Measurements from ENCODE around the gene UNC13C. TPM values are rescaled to one million over a fixed set of nuclear protein-coding genes. Genes with fewer than 3 reads are reported as not detected.
A peak's percentile ranks its signal among the peaks of the same experiment; 100 is the strongest.
"Not testable (repeated sequence)": the region's sequence is repeated elsewhere in the genome, so short reads cannot be mapped to it uniquely, and the experiment has no call there.

Gene UNC13C
- not detected in 2 replicates for total RNA-seq (2014; rRNA removed; shearing (Covaris generic))

DNA sequence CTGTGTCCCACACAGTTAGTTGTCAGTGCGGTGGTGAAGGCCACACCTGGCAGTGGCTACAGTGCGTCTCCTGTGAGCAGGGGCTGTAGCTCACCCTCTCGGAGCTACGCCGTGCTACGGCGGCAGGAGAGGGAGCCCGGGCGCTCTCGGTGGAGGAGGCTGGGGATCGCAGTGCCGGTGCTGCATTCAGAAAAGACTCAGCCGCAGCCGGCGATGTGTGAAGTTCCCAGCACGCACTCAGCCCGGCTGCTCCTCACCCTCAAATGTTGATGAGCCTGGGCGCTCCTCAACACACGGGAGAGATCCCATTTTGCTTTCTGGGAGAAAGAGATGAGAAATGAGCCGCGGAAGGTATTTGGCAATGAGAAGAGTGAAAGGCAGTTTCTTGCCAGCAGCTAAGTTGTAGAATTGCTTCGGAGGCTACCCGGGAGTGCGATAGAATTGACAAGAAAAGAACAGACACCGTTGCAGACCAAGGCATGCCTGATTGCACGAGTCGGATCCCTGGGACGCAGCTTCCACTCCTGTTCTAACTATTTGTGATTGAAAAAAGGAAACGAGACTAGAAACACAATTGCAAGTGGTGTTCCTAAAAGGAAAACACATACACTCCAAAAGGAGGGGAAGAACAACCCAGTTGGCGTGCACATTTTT lies at the start of gene UNC13C:
TSS of gene UNC13C (plus strand) at position 189 of the 654 bp plus-strand sequence. CDS start 34,463 bp downstream, outside the sequence.
- no peak for DNase-seq
- no peaks in the 10 kb centered on the region for H3K36me3 ChIP-seq
- H3K27me3 ChIP-seq: peaks cover 12% of the 10 kb centered on the region; the same call in 1 of the 2 replicates
- H3K4me3 ChIP-seq: no peak within 1 kb of the TSS
- no peak within 1 kb of the TSS for H3K27ac ChIP-seq
- no peaks in the 10 kb centered on the region for H3K4me1 ChIP-seq
- H3K9me3 ChIP-seq (replicated peaks): no peaks in the 10 kb centered on the region

DNA sequence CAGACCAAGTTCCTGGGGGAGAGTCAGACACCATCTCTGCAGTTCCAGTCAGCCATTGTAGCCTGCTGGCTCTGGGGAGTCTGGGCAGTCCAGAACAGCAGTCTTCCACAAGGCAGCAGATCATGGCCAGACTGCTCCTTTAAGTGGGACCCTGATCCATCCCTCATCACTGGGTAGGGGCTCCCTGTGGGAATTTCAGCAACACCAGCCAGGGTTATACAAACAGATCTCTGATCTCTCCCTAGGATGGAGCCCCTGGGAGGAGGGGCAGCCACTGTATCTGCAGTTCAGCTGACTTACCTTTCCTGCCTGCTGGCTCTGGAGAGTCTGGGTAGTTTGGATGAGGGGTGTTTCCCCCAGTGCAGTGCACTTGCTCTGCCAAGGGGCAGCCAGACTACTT lies 42.1 kb upstream of the UNC13C start:
- Histone ChIP-seq H3K9me3 (replicated peaks) (no peaks in the 10 kb centered on the region), H3K27me3 (no peaks in the 10 kb centered on the region), H3K4me3 (no peak overlapping the region), H3K36me3 (no peaks in the 10 kb centered on the region), H3K4me1 (no peaks in the 10 kb centered on the region), H3K27ac (no peak overlapping the region)
- no peak for DNase-seq

GRCh38 chr15:53937632-53938031 lies 40.6 kb upstream of the UNC13C start:
- not testable (repeated sequence) for DNase-seq

GRCh38 chr15:53950572-53950971 lies 27.7 kb upstream of the UNC13C start:
- no peaks in the 10 kb centered on the region for H3K36me3 ChIP-seq
- no peak for DNase-seq
- no peaks in the 10 kb centered on the region for H3K4me1 ChIP-seq
- H3K27ac ChIP-seq: no peak overlapping the region
- H3K9me3 ChIP-seq (replicated peaks): no peaks in the 10 kb centered on the region
- H3K27me3 ChIP-seq: no peaks in the 10 kb centered on the region
- H3K4me3 ChIP-seq: no peak overlapping the region

More at GRCh38 chr15:53937632-53938031, 40.6 kb upstream of the UNC13C start:
- H3K27ac ChIP-seq; H3K4me1 ChIP-seq; H3K27me3 ChIP-seq; H3K4me3 ChIP-seq; H3K9me3 ChIP-seq (replicated peaks); H3K36me3 ChIP-seq: not testable (repeated sequence)

DNA sequence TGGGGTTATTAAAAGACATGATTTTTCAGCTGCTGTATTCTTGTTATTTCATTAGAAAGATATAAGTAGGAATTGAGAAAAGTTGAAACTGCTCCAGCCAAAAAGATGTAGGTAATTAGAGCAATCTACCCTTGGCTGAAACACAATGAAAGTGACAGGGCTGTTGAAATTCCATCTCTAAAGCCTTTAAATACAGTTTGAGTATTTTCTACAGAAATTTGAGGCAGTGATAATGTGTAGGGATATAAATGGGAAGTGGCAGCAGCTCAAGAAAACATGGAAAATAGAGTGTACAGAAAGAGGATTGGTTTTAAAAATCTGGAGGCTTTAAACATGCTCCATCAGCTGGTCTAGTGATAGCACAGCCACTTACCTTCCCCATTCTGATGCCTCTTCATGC lies 22.8 kb upstream of the UNC13C start:
- Histone ChIP-seq H3K9me3 (replicated peaks) (no peaks in the 10 kb centered on the region), H3K4me3 (no peak overlapping the region), H3K4me1 (no peaks in the 10 kb centered on the region), H3K27me3 (no peaks in the 10 kb centered on the region), H3K27ac (no peak overlapping the region), H3K36me3 (no peaks in the 10 kb centered on the region)
- DNase-seq: no peak

GRCh38 chr15:53962646-53963561 lies 15.3 kb upstream of the UNC13C start:
- no peaks in the 10 kb centered on the region for H3K27me3 ChIP-seq
- no peak overlapping the region for H3K4me3 ChIP-seq
- no peaks in the 10 kb centered on the region for H3K36me3 ChIP-seq
- peak; percentile 22 to 50 for DNase-seq
- no peaks in the 10 kb centered on the region for H3K9me3 ChIP-seq (replicated peaks)
- no peak overlapping the region for H3K27ac ChIP-seq
- H3K4me1 ChIP-seq: no peaks in the 10 kb centered on the region

GRCh38 chr15:53963801-53964200 lies 14.4 kb upstream of the UNC13C start:
- Histone ChIP-seq H3K4me1 (no peaks in the 10 kb centered on the region), H3K4me3 (no peak overlapping the region), H3K36me3 (no peaks in the 10 kb centered on the region), H3K27me3 (no peaks in the 10 kb centered on the region), H3K9me3 (replicated peaks) (no peaks in the 10 kb centered on the region), H3K27ac (no peak overlapping the region)
- no peak for DNase-seq

- Histone ChIP-seq H3K27me3 (peaks cover 9% of the 10 kb centered on the region; the same call in 1 of the 2 replicates), H3K4me1 (no peaks in the 10 kb centered on the region), H3K9me3 (replicated peaks) (no peaks in the 10 kb centered on the region), H3K36me3 (no peaks in the 10 kb centered on the region), H3K27ac (no peak overlapping the region), H3K4me3 (no peak overlapping the region)
- DNase-seq: no peak
These were observed 4.1 kb upstream of the UNC13C start for GRCh38 chr15:53974121-53974520.

- Histone ChIP-seq H3K4me3 (no peak overlapping the region), H3K9me3 (replicated peaks) (no peaks in the 10 kb centered on the region), H3K4me1 (no peaks in the 10 kb centered on the region), H3K27ac (no peak overlapping the region), H3K36me3 (no peaks in the 10 kb centered on the region), H3K27me3 (peaks cover 9% of the 10 kb centered on the region; the same call in 1 of the 2 replicates)
- no peak for DNase-seq
These were observed 3.4 kb upstream of the UNC13C start for GRCh38 chr15:53974813-53975212.

DNA sequence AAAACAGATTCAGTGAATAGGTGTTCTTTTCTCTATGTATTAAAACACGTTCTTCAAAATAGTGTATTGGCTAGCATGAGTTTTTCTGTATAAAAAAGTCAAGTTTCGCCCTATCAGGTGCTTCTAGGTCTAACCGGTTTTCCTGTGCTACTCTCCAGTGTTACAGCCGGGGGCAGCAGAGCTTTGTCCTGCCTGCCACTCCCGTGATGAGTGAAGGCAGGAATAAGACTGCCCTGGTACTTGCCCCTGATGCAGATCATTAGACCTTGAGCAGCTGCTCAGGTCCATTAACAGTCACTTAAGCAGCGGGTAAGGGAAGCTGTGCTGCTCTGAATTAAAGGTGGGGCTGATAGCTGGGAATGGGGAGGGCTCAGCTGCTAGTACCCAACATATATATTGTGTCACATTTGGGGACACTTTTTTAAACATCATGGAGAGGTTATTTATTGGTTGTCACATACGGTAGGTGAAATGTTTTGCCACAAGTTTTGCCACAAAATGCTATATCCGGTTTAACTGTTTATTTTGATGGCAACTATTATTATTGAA lies 1.3 kb upstream of the UNC13C start:
- Histone ChIP-seq H3K36me3 (no peaks in the 10 kb centered on the region), H3K27me3 (peaks cover 12% of the 10 kb centered on the region; the same call in 1 of the 2 replicates), H3K4me3 (no peak overlapping the region), H3K27ac (no peak overlapping the region), H3K4me1 (no peaks in the 10 kb centered on the region), H3K9me3 (replicated peaks) (no peaks in the 10 kb centered on the region)
- DNase-seq: peak; percentile 19 to 46

- DNase-seq: no peak
- H3K4me1 ChIP-seq: no peaks in the 10 kb centered on the region
- H3K4me3 ChIP-seq: no peak overlapping the region
- H3K27ac ChIP-seq: no peak overlapping the region
- H3K27me3 ChIP-seq: peaks cover 12% of the 10 kb centered on the region; the same call in 1 of the 2 replicates
- no peaks in the 10 kb centered on the region for H3K9me3 ChIP-seq (replicated peaks)
- H3K36me3 ChIP-seq: no peaks in the 10 kb centered on the region
These were observed 979 bp downstream of the UNC13C start for GRCh38 chr15:53979051-53979788.

DNA sequence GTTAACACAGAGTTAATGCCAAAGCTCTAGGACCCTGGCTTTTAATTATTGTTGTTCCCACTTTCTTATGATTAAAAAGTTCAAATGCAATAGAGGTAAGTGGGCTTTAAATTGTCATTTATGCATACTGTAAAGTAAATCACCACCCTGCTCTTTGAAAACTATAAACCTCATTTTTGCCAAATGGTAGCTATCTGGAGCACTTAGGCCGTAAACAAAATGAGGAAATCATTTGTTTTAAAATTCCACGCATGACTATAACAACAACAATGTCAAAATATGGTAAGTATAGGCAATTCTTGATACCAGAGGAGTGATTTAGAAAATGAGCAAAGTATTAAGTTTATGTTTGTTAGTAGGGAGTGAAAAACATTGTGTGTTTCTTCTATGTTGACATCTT lies 1.8 kb downstream of the UNC13C start:
- no peaks in the 10 kb centered on the region for H3K36me3 ChIP-seq
- no peak overlapping the region for H3K27ac ChIP-seq
- no peak overlapping the region for H3K4me3 ChIP-seq
- H3K4me1 ChIP-seq: no peaks in the 10 kb centered on the region
- H3K27me3 ChIP-seq: peaks cover 12% of the 10 kb centered on the region; the same call in 1 of the 2 replicates
- no peaks in the 10 kb centered on the region for H3K9me3 ChIP-seq (replicated peaks)
- DNase-seq: no peak

- Histone ChIP-seq H3K36me3 (no peaks in the 10 kb centered on the region), H3K27me3 (peaks cover 11% of the 10 kb centered on the region; the same call in 1 of the 2 replicates)
These were observed 3.9 kb downstream of the UNC13C start for GRCh38 chr15:53982071-53982680.

DNA sequence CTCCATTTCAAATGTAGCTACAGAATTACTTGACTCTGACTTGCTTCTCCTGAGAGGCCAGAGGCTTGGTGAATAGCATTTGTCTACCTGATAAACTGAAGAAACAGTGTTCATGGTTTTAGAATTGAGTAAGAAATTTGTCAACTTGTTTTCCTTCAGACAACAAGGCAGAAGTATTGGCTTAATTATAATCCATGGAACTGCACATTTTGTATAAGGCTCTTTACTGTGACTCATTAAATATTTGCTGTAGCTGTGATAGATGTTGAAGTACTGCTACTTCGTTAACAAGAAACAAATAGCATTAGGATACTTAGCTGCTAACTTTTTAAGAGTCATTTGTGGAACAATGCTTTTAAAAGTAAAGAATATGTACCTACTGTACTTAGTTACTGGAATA lies 4.6 kb downstream of the UNC13C start:
- H3K27me3 ChIP-seq: 0 out of 2 replicates have a peak, but pooled peaks cover 4% of the 10 kb centered on the region
- no peak overlapping the region for H3K4me3 ChIP-seq
- DNase-seq: no peak
- no peak overlapping the region for H3K27ac ChIP-seq
- no peaks in the 10 kb centered on the region for H3K9me3 ChIP-seq (replicated peaks)
- no peaks in the 10 kb centered on the region for H3K36me3 ChIP-seq
- no peaks in the 10 kb centered on the region for H3K4me1 ChIP-seq

More at GRCh38 chr15:53982071-53982680, 3.9 kb downstream of the UNC13C start:
- H3K9me3 ChIP-seq (replicated peaks): no peaks in the 10 kb centered on the region
- no peaks in the 10 kb centered on the region for H3K4me1 ChIP-seq
- no peak overlapping the region for H3K27ac ChIP-seq
- no peak for DNase-seq
- no peak overlapping the region for H3K4me3 ChIP-seq
